Measurements from ENCODE around the gene WWC2.
A peak's percentile ranks its signal among the peaks of the same experiment; 100 is the strongest.

WWC2 gene

DNA sequence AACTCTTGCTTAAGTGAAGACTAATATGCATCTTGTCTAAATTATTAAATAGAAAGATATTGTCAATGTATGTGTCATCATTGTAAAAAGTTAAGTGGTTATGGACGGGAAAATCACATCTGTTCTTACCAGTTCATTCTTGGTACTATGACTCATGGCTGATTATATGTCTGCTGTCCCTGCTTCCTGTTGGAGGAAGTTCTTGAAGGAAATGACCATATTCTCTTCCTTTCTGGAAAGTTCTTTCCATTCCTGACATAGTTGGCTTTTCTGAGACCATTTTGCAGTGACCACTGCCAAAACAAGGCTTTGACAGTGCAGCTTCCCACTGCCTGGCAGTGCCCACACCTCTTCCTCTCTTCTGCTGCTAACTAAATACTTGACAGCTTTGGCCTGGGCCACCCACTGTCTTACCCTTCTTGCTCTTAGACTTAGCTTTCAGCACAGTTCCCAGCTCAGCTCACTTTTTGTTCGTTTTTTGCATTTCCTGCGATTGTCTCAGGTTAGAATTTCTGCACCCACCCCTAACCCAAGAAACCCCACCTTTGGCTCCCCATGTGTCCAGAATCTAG is 236.4 kb downstream of the WWC2 start:
- no peak for DNase-seq

- DNase-seq, result no peak
Observed at GRCh38 chr4:183337349-183337748, 238.3 kb downstream of the WWC2 start.

- no peak for DNase-seq
Observed at GRCh38 chr4:183337833-183338232, 238.8 kb downstream of the WWC2 start.

DNA sequence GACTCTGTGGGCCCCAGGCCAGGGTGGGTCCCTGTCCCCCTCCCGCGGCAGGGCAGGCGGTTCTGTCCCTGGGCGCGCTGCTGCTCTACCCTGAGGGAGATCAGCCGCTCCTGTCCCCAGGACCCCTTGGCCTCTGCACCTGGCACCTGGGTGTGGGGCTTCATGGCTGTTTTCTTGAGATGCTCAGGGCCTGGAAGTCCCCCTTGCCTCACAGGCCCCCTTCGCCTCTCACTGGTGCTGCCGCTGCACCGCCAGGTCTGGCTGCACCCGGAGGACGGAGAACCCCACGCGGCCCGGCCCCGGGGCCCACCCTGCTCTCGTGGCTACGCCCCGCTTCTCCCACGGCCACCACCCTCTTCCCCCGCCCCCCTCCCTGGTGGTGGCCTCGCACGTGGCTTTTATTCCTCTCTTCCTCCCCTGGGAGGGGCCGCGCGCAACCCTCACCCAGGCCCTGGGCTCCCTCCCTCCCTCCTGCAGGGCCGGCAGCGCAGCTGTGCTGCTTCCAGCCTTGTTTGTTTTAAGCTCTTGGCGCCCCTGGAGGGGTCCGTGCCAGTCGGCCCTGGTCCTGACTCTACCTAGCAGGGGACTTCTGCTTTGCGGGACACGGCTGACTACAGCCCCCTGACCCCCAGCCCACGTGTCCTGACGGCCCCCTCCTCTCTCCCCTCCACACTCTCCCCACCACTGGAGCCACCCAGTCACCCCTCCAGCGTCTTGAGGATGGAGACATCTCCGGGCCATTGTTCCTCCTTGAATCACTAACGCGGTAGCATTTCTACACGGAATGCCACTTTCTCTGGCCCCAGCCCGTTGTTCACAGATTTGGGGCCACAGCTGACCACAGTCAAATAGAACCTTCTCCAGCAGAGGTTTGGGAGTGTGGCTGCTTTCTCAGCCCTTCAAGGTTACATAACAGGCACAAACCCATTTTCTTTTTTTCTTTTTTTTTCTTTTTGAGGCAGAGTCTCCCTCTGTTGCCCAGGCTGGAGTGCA is 243.8 kb downstream of the WWC2 start:
- DNase-seq, result no peak

GRCh38 chr4:183343730-183344129 is 244.7 kb downstream of the WWC2 start:
- no peak for DNase-seq

DNA sequence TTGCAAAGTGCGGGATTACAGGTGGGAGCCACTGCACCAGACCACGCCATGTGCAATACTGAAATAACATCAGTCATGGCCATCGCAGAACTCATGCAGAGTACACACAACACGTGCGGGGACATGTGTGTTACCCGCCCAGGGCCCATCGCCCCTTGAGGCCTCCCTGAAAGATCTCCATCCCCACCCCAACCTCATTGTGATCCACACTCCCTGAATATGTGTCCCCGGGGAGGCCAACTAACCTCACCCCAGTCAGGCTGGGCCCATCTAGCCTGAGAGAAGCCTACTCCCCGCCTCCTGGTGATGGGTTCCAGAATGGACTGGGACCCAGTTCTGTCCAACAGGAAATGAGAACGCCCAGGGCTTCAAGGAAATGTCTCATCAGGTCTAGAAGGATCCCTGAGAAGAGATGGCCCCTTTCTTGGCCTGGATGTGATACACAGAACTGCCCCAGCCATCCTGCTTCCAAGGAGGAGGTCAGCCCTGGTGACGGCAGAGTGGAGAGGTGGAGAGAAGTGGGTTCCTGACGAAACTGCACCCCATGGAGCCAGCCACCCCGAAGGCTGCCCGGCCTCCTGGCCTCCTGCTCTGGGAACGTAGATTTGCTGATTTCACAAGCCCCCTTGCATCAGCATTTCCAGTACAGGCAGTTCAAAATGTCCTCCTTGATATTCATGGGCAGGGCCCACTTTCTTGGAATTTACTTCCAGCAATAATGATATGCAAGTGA is 245.6 kb downstream of the WWC2 start:
- DNase-seq, result no peak

DNA sequence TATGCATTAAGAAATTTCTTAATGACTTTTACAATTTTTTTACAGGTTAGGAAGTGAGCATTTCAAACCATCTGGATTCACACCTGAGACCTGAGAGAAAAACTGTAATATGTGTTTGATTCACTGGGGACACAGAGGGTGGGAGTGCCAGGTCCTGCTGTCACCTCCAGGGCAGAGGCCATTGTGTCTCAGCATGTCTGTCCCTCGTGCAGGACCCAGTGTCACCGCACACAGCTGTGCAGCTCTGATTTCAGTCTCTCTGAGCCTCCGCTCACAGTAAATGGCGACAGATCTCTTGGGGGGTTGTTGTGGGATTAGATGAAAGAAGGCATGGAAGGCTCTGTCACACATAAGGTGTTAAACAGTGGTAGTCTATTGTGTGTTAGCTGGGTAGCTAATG is 246.2 kb downstream of the WWC2 start:
- no peak for DNase-seq

DNA sequence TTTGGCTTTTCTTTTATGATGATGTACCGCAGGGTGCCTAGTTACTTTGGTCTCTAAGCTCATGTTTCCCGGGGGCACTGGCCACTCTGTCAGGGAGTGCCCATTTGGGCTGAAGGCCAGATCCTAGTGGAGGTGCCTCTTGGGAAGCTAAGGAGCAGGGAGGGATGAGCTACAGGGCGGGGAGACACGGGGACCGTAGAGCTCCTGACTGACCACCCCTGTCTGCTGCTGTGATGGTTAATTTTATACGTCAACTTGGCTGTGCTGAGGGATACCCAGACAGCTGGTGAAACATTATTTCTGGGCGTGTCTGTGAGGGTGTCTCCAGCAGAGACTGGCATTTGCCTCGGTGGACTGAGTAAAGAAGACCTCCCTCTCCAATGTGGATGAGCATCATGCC is 248.1 kb downstream of the WWC2 start:
- DNase-seq, result no peak

DNA sequence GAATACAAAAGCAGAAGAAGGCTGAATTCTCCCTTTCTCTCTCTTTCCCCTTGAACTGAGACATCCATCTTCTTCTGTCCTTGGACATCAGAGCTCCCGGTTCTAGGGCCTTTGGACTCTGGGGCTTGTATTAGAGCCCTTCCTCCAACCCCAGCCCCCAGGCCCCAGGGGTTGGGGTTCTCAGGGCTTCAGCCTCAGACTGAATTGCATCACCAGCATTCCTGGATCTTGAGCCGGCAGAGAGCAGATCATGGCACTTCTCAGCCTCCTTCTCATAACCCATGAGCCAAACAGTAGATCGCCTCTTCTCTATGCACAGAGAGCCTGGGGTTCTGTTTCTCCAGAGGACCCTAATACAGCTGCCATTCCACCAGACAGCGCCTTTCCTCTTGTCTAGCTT is 248.5 kb downstream of the WWC2 start:
- DNase-seq, result no peak

GRCh38 chr4:183348136-183348535 is 249.1 kb downstream of the WWC2 start:
- no peak for DNase-seq

- peak; percentile 62 for DNase-seq
Observed at GRCh38 chr4:183348706-183349659, 249.9 kb downstream of the WWC2 start.

DNA sequence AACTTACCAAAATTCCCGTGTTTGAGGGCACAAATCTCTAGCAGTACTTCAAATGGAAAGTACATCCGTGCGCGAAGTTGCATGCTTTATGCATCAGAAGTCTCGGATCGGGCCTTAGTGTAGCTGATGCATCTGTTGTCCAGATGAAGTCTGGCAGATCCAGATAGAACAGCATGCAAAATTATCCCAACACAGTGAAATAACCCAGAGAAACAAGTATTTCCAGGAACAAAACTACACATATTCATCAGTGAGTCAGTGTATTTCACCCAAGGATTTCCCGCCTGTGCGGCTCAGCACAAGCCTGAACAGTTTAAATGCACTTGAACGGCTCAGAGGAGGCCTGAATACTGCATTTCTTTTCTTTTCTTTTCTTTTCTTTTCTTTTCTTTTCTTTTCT is 250.6 kb downstream of the WWC2 start:
- DNase-seq, result peak; percentile 27

- DNase-seq, result no peak
Observed at GRCh38 chr4:183350317-183351071, 251.4 kb downstream of the WWC2 start.

DNA sequence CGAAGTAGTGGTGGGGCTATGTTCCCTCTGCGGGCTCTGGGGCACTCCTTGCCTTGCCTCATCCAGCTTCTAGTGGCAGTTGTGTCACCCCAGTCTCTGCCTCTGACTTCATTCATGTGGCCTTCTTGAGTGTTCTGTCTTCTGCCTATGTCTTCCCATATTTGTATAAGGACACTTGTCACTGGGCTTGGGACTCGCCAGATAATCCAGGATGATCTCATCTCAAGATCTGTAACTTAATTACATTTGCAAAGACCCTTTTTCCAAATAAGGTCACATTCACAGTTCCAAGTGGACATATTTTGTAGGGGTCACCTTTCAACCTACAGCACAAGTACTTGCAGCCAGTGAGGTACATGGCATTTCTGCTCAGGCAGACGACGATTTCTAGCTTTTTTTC is 253.5 kb downstream of the WWC2 start:
- no peak for DNase-seq

- DNase-seq, result no peak
Observed at GRCh38 chr4:183353557-183353956, 254.5 kb downstream of the WWC2 start.

- no peak for DNase-seq
Observed at GRCh38 chr4:183354219-183354618, 255.2 kb downstream of the WWC2 start.

- DNase-seq, result no peak
Observed at GRCh38 chr4:183355405-183355804, 256.3 kb downstream of the WWC2 start.

DNA sequence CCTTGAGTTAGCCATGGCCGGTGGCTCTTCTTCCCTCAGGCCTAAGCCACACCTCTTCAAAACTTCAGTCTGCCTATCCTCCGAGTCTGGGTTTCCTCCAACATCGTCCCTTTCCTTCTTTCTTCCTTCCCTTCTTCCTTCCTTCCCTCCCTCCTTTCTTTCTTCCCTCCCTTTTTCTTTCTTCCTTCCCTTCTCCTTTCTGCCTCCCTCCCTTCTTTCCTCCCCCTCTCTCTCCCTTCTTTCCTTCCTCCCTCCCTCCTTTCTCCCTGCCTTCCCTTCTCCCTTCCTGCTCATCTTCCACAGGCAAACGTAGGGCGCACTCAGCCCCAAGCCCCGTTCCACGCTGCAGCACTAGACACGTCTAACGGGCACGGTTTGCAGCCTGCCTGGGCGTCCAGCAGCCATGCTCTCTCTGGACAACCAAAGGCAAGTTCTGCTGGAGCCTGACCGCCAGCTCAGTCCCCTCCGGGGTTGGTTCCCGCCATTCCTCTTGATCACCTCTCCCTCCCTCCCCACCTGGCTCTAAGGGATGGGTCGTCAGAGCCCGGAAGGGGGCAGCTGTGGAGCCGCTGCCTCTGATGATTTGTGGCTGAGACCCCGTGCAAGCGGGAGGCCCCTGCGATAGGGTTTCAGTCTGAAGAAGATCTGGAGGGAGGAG is 257.2 kb downstream of the WWC2 start:
- no peak for DNase-seq

DNA sequence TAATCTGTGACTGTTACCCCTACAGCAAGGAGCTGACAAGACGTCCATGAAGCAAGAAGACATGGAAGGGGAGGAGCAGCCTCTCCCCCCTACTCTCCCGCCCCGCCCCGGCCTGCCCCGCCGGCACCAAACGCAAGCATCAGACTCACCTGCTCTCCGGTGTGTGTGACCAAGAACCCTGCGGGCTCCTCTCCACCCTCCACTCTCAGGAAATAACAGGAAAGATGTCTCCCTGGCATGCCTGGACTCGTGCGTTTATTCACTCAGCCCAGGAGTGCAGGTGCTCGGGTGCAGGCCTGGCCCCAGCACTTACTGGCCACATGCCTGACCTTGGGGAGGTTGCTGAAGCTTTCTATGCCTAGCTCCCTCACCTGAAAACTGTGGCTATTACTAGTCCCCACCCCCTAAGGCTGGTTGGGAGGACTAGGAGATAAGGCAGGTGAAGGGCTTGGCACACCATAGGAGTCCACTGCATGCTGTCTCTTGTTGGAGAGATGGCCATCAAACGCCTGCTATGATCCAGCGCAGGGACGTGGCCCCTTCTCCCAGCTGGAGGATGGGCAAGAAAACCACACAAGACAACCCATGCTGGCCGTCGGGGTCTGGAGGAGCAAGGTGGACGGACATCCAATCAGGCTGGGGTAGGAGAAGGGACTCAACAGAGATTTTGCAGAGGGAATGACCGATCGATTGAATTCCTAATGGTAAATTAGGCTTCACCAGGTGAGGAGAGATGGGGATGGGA is 258.0 kb downstream of the WWC2 start:
- DNase-seq, result no peak

GRCh38 chr4:183358215-183358755 is 259.2 kb downstream of the WWC2 start:
- DNase-seq, result no peak
